ENCODE data around the gene PIK3C2G.

The PIK3C2G gene

GRCh38 chr12:18683327-18684013 is 422.2 kb downstream of the PIK3C2G start:
- H4K20me1 ChIP-seq (ENCODE audit: insufficient read depth, low read length) = no peaks in the 10 kb centered on the region
- H3K27ac ChIP-seq (ENCODE audit: low read length) = no peak overlapping the region
- H3K4me3 ChIP-seq (ENCODE audit: low read depth in 1 of 2, low read length in 2 of 2) = no peak overlapping the region
- no peaks in the 10 kb centered on the region for H3K36me3 ChIP-seq (ENCODE audit: insufficient read depth, low read length)
- no peaks in the 10 kb centered on the region for H3K4me1 ChIP-seq (ENCODE audit: insufficient read depth, low read length)
- no peak overlapping the region for H3K9ac ChIP-seq (ENCODE audit: low read depth, low read length)
- TF ChIP-seq CTCF (IDR thresholded peaks at IDR 0.05; ENCODE audit: borderline replicate concordance, extremely low read depth, low read length, poor library complexity, severe bottlenecking) (no peak), EZH2 (IDR thresholded peaks at IDR 0.05; ENCODE audit: borderline replicate concordance, low read depth, low read length, severe bottlenecking) (no peak)
- DNase-seq = no peak
- no peaks in the 10 kb centered on the region for H3K27me3 ChIP-seq (ENCODE audit: insufficient read depth, low read length, poor library complexity)
- H3K4me2 ChIP-seq (ENCODE audit: insufficient read depth, low read length) = no peak overlapping the region
- no peak for ATAC-seq (ENCODE audit: insufficient read depth, low read depth)
- H2AFZ ChIP-seq (ENCODE audit: low read depth, low read length) = no peak overlapping the region
- H3K79me2 ChIP-seq (ENCODE audit: insufficient read depth, low read length) = no peaks in the 10 kb centered on the region
- no peaks in the 10 kb centered on the region for H3K9me3 ChIP-seq (ENCODE audit: insufficient read depth, low read length, severe bottlenecking)

GRCh38 chr12:18684430-18684829 is 423.1 kb downstream of the PIK3C2G start:
- Histone ChIP-seq H3K27me3 (ENCODE audit: insufficient read depth, low read length, poor library complexity) (no peaks in the 10 kb centered on the region), H2AFZ (ENCODE audit: low read depth, low read length) (no peak overlapping the region), H4K20me1 (ENCODE audit: insufficient read depth, low read length) (no peaks in the 10 kb centered on the region), H3K79me2 (ENCODE audit: insufficient read depth, low read length) (no peaks in the 10 kb centered on the region), H3K27ac (ENCODE audit: low read length) (no peak overlapping the region), H3K36me3 (ENCODE audit: insufficient read depth, low read length) (no peaks in the 10 kb centered on the region), H3K4me2 (ENCODE audit: insufficient read depth, low read length) (no peak overlapping the region), H3K4me1 (ENCODE audit: insufficient read depth, low read length) (no peaks in the 10 kb centered on the region), H3K4me3 (ENCODE audit: low read depth in 1 of 2, low read length in 2 of 2) (no peak overlapping the region), H3K9ac (ENCODE audit: low read depth, low read length) (no peak overlapping the region), H3K9me3 (ENCODE audit: insufficient read depth, low read length, severe bottlenecking) (no peaks in the 10 kb centered on the region)
- TF ChIP-seq CTCF (IDR thresholded peaks at IDR 0.05; ENCODE audit: borderline replicate concordance, extremely low read depth, low read length, poor library complexity, severe bottlenecking) = no peak
- TF ChIP-seq EZH2 (IDR thresholded peaks at IDR 0.05; ENCODE audit: borderline replicate concordance, low read depth, low read length, severe bottlenecking) = no peak
- no peak for DNase-seq
- no peak for ATAC-seq (ENCODE audit: insufficient read depth, low read depth)

GRCh38 chr12:18689771-18690170 is 428.5 kb downstream of the PIK3C2G start:
- Histone ChIP-seq H4K20me1 (ENCODE audit: insufficient read depth, low read length) (no peaks in the 10 kb centered on the region; the same call in 1 of the 2 replicates), H3K36me3 (ENCODE audit: insufficient read depth, low read length) (no peaks in the 10 kb centered on the region), H3K4me2 (ENCODE audit: insufficient read depth, low read length) (no peak overlapping the region), H3K27ac (ENCODE audit: low read length) (no peak overlapping the region), H2AFZ (ENCODE audit: low read depth, low read length) (no peak overlapping the region), H3K9ac (ENCODE audit: low read depth, low read length) (no peak overlapping the region), H3K4me1 (ENCODE audit: insufficient read depth, low read length) (no peaks in the 10 kb centered on the region), H3K27me3 (ENCODE audit: insufficient read depth, low read length, poor library complexity) (no peaks in the 10 kb centered on the region), H3K79me2 (ENCODE audit: insufficient read depth, low read length) (no peaks in the 10 kb centered on the region), H3K4me3 (ENCODE audit: low read depth in 1 of 2, low read length in 2 of 2) (no peak overlapping the region), H3K9me3 (ENCODE audit: insufficient read depth, low read length, severe bottlenecking) (no peaks in the 10 kb centered on the region)
- DNase-seq (no peak), ATAC-seq (ENCODE audit: insufficient read depth, low read depth) (no peak)
- TF ChIP-seq CTCF (IDR thresholded peaks at IDR 0.05; ENCODE audit: borderline replicate concordance, extremely low read depth, low read length, poor library complexity, severe bottlenecking) (no peak), EZH2 (IDR thresholded peaks at IDR 0.05; ENCODE audit: borderline replicate concordance, low read depth, low read length, severe bottlenecking) (no peak)

All from DND-41 (cell line).